SK-N-SH (cell line): ENCODE results near the gene ZSCAN22. TPM values are rescaled to one million over a fixed set of nuclear protein-coding genes. Genes with fewer than 3 reads are reported as not detected.
"Not testable (repeated sequence)": the region's sequence is repeated elsewhere in the genome, so short reads cannot be mapped to it uniquely, and the experiment has no call there.

ENCODE experiments used
- CTCF ChIA-PET: fragments of 300-600, 350-600 bp; formaldehyde crosslinking; extraction: SDS; loops from one replicate; lab custom pipeline; 2021; lab: Yijun Ruan, JAX
- POLR2A ChIA-PET: fragments of 350-600 bp; sonication (Branson Sonifier 250); formaldehyde crosslinking; extraction: SDS; loops from one replicate; lab custom pipeline; 2020; ENCODE audit warnings: antibody characterized with exemption, inconsistent platforms; lab: Yijun Ruan, JAX
- DNase-seq: peaks from one replicate; pipeline ENCODE4 v3.0.0; 2012
- H2AFZ ChIP-seq: fragments of 200-600 bp; sonication (generic); 2 replicates; pipeline ENCODE4 v1.8.1; 2016; ENCODE audit warnings: antibody characterized with exemption, mild to moderate bottlenecking, low read depth
- H3F3A ChIP-seq: fragments of 200-600 bp; sonication (generic); replicated peaks from 2 replicates; pipeline ENCODE3; 2016; ENCODE audit warnings: antibody characterized with exemption, mild to moderate bottlenecking; ENCODE audit not compliant: insufficient read depth
- H3K27ac ChIP-seq, 2 experiments: fragments of 200-500 bp in 1 of 2; fragments of 200-600 bp in 1 of 2; sonication (Bioruptor generic) in 1 of 2; sonication (generic), shearing (Covaris generic) in 1 of 2; 2 replicates each; pipeline versions ENCODE4 v1.5.1 to v1.6.1; 2014 to 2016; ENCODE audit warnings: low read depth in 2 of 2, inconsistent platforms in 1 of 2, low read length in 1 of 2, mild to moderate bottlenecking in 1 of 2, mixed read lengths in 1 of 2
- H3K27me3 ChIP-seq: fragments of 200-600 bp; sonication (generic), shearing (Covaris generic); 2 replicates; pipeline ENCODE4 v1.6.1; 2016; ENCODE audit warnings: mixed run types; ENCODE audit not compliant: insufficient read depth
- H3K36me3 ChIP-seq, 2 experiments: fragments of 200-500 bp in 1 of 2; fragments of 200-600 bp in 1 of 2; sonication (Bioruptor generic) in 1 of 2; sonication (generic) in 1 of 2; replicated peaks in 1 of 2; 2 replicates each; pipeline versions ENCODE3 to v1.5.1; 2014 to 2016; ENCODE audit warnings: low read length in 1 of 2, mild to moderate bottlenecking in 1 of 2; ENCODE audit not compliant: insufficient read depth in 2 of 2, control insufficient read depth in 1 of 2
- H3K4me1 ChIP-seq, 2 experiments: fragments of 200-500 bp in 1 of 2; fragments of 200-600 bp in 1 of 2; sonication (Bioruptor generic) in 1 of 2; sonication (generic), shearing (Covaris generic) in 1 of 2; 2 replicates each; pipeline versions ENCODE4 v1.5.1 to v1.6.1; 2014 to 2016; ENCODE audit warnings: low read depth in 1 of 2, low read length in 1 of 2, mixed run types in 1 of 2; ENCODE audit not compliant: insufficient read depth in 2 of 2, control insufficient read depth in 1 of 2
- H3K4me2 ChIP-seq: fragments of 200-600 bp; sonication (generic), shearing (Covaris generic); 2 replicates; pipeline ENCODE4 v1.6.1; 2017; ENCODE audit warnings: mixed run types
- H3K4me3 ChIP-seq, 2 experiments: fragments of 200-500 bp in 1 of 2; fragments of 200-600 bp in 1 of 2; sonication (Bioruptor generic) in 1 of 2; sonication (generic), shearing (Covaris generic) in 1 of 2; 2 replicates each; pipeline versions ENCODE4 v1.5.1 to v1.8.1; 2014 to 2016; ENCODE audit warnings: low read depth in 2 of 2, inconsistent platforms in 1 of 2, low read length in 1 of 2, mild to moderate bottlenecking in 1 of 2, mixed read lengths in 1 of 2, moderate library complexity in 1 of 2
- H3K79me2 ChIP-seq: fragments of 200-600 bp; sonication (generic); 2 replicates; pipeline ENCODE4 v1.8.1; 2017; ENCODE audit warnings: mild to moderate bottlenecking; ENCODE audit not compliant: insufficient read depth
- H3K9ac ChIP-seq: fragments of 200-600 bp; sonication (generic); 2 replicates; pipeline ENCODE4 v1.6.1; 2017; ENCODE audit warnings: mixed run types
- H3K9me2 ChIP-seq: fragments of 200-600 bp; sonication (generic); 2 replicates; pipeline ENCODE4 v1.6.1; 2017; ENCODE audit warnings: mixed run types
- H3K9me3 ChIP-seq: fragments of 200-600 bp; sonication (generic); 2 replicates; pipeline ENCODE4 v1.6.1; 2017; ENCODE audit warnings: mixed run types, mild to moderate bottlenecking, moderate library complexity
- H4K20me1 ChIP-seq: fragments of 200-600 bp; sonication (generic); 2 replicates; pipeline ENCODE4 v1.6.1; 2017; ENCODE audit warnings: mild to moderate bottlenecking, mixed run types; ENCODE audit not compliant: insufficient read depth
- ELF1 ChIP-seq: IDR thresholded peaks from 2 replicates; pipeline ENCODE4 v1.4.0; 2012
- GATA2 ChIP-seq: sonication (generic); formaldehyde crosslinking; IDR thresholded peaks from 2 replicates; pipeline ENCODE4 v1.5.0; 2020; ENCODE audit warnings: mild to moderate bottlenecking, missing genetic modification reagents
- JUND ChIP-seq: IDR thresholded peaks from 2 replicates; pipeline ENCODE4 v1.4.0; 2012
- NRF1 ChIP-seq: IDR thresholded peaks from 2 replicates; pipeline ENCODE4 v1.6.1; 2012; ENCODE audit warnings: low read depth, mild to moderate bottlenecking, low read length
- RCOR1 ChIP-seq: fragments of 150-350 bp; IDR thresholded peaks from 2 replicates; pipeline ENCODE4 v1.6.1; 2017; ENCODE audit warnings: antibody characterized with exemption, low read length
- WGBS: methylation state at CpG from one replicate; pipeline ENCODE4 v1.1.6; 2017; ENCODE audit warnings: low lambda C conversion rate; 5-methylcytosine and 5-hydroxymethylcytosine counted together
- polyA plus RNA-seq, 3 experiments: library from polyadenylated mRNA; depleted of rRNA; stranded (reverse); fragments of >200 nt; gene quantifications; 2 replicates each; pipeline ENCODE4 v1.2.3, GENCODE V29; 2012
- TF ChIP-seq, protein P1 (sequence below): IDR thresholded peaks from 2 replicates; pipeline ENCODE4; 2012
- TF ChIP-seq, protein P2 (sequence below): fragments of 200-600 bp; sonication (generic); IDR thresholded peaks from 2 replicates; pipeline ENCODE4 v1.6.1; 2017; ENCODE audit warnings: antibody characterized with exemption, mild to moderate bottlenecking, moderate library complexity
- TF ChIP-seq, protein P3 (sequence below): IDR thresholded peaks from 2 replicates; pipeline ENCODE4 v1.6.1; 2012; ENCODE audit warnings: mild to moderate bottlenecking, low read depth, low read length, moderate library complexity
- TF ChIP-seq, protein P4 (sequence below): IDR thresholded peaks from 2 replicates; pipeline ENCODE4 v1.4.0; 2012; ENCODE audit warnings: low read depth, borderline replicate concordance

ZSCAN22 gene
- polyA plus RNA-seq, 1 of the 3 experiments (the other 2 are of a cell fraction): 2.3 TPM

DNA sequence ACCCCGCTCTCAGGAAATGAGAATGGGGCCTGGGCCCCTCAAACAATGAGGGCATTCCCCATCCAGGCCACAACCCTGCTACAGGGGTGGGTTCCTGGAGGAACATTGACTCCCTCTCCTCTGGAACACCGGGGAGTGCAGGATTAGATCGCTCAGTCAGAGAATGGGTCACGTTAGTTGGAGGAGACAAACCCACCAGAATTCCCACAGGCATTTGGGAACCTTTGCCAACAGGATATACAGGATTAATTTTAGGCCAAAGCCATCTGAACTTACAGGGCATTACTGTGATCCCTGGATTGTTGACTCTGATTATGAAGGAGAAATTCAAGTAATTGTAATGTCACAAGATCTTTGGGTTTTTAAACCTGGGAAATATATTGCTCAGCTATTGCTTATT, 19.1 kb upstream of the ZSCAN22 start (continued):
- TF ChIP-seq, protein P1, sequence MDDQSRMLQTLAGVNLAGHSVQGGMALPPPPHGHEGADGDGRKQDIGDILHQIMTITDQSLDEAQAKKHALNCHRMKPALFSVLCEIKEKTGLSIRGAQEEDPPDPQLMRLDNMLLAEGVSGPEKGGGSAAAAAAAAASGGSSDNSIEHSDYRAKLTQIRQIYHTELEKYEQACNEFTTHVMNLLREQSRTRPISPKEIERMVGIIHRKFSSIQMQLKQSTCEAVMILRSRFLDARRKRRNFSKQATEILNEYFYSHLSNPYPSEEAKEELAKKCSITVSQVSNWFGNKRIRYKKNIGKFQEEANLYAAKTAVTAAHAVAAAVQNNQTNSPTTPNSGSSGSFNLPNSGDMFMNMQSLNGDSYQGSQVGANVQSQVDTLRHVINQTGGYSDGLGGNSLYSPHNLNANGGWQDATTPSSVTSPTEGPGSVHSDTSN: no peak

DNA sequence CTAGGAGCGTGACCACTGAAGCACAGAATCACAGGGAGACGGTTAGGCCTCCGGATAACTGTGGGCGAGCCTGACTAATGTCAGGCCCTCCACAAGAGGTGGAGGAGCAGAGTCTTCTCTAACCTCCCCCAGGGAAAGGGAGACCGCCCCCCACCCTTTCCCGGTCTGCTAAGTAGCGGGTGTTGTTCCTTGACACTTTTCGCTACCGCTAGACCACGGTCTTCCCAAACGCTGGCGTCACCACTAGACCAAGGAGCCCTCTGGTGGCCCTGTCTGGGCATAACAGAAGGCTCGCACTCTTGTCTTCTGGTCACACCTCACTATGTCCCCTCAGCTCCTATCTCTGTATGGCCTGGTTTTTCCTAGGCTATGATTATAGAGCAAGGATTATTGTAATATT, 16.1 kb upstream of the ZSCAN22 start:
- Histone ChIP-seq H3K79me2 (peaks cover 24% of the 10 kb centered on the region), H3K4me1 (peaks cover 0 to 14% of the 10 kb centered on the region in 2 experiments; a peak in 2 of 4 replicates), H3K36me3 (peaks cover 77 to 80% of the 10 kb centered on the region in 2 experiments)
- H3F3A ChIP-seq, H3K9ac ChIP-seq, DNase-seq, H3K9me2 ChIP-seq, H3K9me3 ChIP-seq, H2AFZ ChIP-seq, H4K20me1 ChIP-seq, POLR2A ChIA-PET, H3K4me2 ChIP-seq, H3K27ac ChIP-seq, H3K27me3 ChIP-seq, H3K4me3 ChIP-seq: not testable (repeated sequence)
- CTCF ChIA-PET: interaction anchor here (0.9 kb wide), 1 partner anchor 9 kb away, joined by 3 read pairs; no protein-coding TSS in a partner anchor
- WGBS: 90% methylated on average over 13 of the region's 13 CpGs
- TF ChIP-seq, protein P2, sequence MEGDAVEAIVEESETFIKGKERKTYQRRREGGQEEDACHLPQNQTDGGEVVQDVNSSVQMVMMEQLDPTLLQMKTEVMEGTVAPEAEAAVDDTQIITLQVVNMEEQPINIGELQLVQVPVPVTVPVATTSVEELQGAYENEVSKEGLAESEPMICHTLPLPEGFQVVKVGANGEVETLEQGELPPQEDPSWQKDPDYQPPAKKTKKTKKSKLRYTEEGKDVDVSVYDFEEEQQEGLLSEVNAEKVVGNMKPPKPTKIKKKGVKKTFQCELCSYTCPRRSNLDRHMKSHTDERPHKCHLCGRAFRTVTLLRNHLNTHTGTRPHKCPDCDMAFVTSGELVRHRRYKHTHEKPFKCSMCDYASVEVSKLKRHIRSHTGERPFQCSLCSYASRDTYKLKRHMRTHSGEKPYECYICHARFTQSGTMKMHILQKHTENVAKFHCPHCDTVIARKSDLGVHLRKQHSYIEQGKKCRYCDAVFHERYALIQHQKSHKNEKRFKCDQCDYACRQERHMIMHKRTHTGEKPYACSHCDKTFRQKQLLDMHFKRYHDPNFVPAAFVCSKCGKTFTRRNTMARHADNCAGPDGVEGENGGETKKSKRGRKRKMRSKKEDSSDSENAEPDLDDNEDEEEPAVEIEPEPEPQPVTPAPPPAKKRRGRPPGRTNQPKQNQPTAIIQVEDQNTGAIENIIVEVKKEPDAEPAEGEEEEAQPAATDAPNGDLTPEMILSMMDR: peak; percentile 41

DNA sequence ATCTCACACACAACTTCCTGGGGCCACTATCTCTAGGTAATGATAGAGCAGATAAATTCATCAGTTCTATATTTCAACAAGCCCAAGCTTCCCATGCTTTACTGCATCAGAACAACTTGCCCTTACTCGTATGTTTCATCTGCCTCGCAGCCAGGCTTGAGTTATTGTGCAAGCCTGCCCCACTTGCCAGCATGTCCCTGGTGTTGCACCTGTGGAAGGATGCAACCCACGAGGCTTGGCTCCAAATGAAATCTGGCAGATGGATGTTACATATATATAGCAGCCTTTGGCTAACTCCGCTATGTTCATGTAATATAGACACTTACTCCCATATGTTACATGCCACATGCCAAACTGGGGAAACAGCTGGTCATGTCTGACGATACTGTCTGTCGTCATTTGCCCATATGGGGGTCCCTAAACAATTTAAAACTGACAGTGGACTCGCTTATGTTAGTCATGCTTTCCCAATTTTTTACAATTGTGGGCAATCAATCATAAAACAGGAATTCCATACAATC, 15.4 kb upstream of the ZSCAN22 start:
- TF ChIP-seq, protein P3, sequence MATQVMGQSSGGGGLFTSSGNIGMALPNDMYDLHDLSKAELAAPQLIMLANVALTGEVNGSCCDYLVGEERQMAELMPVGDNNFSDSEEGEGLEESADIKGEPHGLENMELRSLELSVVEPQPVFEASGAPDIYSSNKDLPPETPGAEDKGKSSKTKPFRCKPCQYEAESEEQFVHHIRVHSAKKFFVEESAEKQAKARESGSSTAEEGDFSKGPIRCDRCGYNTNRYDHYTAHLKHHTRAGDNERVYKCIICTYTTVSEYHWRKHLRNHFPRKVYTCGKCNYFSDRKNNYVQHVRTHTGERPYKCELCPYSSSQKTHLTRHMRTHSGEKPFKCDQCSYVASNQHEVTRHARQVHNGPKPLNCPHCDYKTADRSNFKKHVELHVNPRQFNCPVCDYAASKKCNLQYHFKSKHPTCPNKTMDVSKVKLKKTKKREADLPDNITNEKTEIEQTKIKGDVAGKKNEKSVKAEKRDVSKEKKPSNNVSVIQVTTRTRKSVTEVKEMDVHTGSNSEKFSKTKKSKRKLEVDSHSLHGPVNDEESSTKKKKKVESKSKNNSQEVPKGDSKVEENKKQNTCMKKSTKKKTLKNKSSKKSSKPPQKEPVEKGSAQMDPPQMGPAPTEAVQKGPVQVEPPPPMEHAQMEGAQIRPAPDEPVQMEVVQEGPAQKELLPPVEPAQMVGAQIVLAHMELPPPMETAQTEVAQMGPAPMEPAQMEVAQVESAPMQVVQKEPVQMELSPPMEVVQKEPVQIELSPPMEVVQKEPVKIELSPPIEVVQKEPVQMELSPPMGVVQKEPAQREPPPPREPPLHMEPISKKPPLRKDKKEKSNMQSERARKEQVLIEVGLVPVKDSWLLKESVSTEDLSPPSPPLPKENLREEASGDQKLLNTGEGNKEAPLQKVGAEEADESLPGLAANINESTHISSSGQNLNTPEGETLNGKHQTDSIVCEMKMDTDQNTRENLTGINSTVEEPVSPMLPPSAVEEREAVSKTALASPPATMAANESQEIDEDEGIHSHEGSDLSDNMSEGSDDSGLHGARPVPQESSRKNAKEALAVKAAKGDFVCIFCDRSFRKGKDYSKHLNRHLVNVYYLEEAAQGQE: no peak
- TF ChIP-seq NRF1: no peak
- no peak for TF ChIP-seq RCOR1
- no peak for TF ChIP-seq ELF1
- TF ChIP-seq, protein P4, sequence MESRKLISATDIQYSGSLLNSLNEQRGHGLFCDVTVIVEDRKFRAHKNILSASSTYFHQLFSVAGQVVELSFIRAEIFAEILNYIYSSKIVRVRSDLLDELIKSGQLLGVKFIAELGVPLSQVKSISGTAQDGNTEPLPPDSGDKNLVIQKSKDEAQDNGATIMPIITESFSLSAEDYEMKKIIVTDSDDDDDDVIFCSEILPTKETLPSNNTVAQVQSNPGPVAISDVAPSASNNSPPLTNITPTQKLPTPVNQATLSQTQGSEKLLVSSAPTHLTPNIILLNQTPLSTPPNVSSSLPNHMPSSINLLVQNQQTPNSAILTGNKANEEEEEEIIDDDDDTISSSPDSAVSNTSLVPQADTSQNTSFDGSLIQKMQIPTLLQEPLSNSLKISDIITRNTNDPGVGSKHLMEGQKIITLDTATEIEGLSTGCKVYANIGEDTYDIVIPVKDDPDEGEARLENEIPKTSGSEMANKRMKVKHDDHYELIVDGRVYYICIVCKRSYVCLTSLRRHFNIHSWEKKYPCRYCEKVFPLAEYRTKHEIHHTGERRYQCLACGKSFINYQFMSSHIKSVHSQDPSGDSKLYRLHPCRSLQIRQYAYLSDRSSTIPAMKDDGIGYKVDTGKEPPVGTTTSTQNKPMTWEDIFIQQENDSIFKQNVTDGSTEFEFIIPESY: no peak
- no peak for TF ChIP-seq JUND
- no peak for TF ChIP-seq GATA2 (CRISPR knock-in tag)
- no peaks in the 10 kb centered on the region for H3K27me3 ChIP-seq
- ChIA-PET POLR2A (no interaction called here), CTCF (interaction anchor here (0.9 to 1.2 kb wide), 2 partner anchors 9 to 11 kb away, joined by 3 read pairs; no protein-coding TSS in a partner anchor)
- no peak overlapping the region for H3K4me3 ChIP-seq
- H2AFZ ChIP-seq: no peak overlapping the region
- no peak overlapping the region for H3K27ac ChIP-seq
- H3F3A ChIP-seq: peaks cover 3% of the 10 kb centered on the region
- peaks cover 0 to 9% of the 10 kb centered on the region in 2 experiments; a peak in 2 of 4 replicates for H3K4me1 ChIP-seq
- peaks cover 17% of the 10 kb centered on the region for H3K79me2 ChIP-seq
- H3K4me2 ChIP-seq: no peak overlapping the region
- no peak overlapping the region for H3K9ac ChIP-seq
- 94% methylated on average over 7 of the region's 7 CpGs for WGBS
- DNase-seq: no peak
- H4K20me1 ChIP-seq: no peaks in the 10 kb centered on the region
- H3K9me2 ChIP-seq: no peaks in the 10 kb centered on the region
- H3K36me3 ChIP-seq: peaks cover 72 to 78% of the 10 kb centered on the region in 2 experiments
- no peaks in the 10 kb centered on the region for H3K9me3 ChIP-seq
